Astrocyte of the hippocampus (primary cell): ENCODE measurements around the gene BTLA.
"Not testable (repeated sequence)": the region's sequence is repeated elsewhere in the genome, so short reads cannot be mapped to it uniquely, and the experiment has no call there.

Experiments
- DNase-seq: peaks from one replicate; pipeline ENCODE4 v3.0.0; 2011; ENCODE audit warnings: low read depth, low spot score

BTLA gene

GRCh38 chr3:112446343-112446742 is 52.9 kb downstream of the BTLA start:
- DNase-seq = peak; percentile 69

GRCh38 chr3:112445839-112446238 is 53.4 kb downstream of the BTLA start:
- no peak for DNase-seq

DNA sequence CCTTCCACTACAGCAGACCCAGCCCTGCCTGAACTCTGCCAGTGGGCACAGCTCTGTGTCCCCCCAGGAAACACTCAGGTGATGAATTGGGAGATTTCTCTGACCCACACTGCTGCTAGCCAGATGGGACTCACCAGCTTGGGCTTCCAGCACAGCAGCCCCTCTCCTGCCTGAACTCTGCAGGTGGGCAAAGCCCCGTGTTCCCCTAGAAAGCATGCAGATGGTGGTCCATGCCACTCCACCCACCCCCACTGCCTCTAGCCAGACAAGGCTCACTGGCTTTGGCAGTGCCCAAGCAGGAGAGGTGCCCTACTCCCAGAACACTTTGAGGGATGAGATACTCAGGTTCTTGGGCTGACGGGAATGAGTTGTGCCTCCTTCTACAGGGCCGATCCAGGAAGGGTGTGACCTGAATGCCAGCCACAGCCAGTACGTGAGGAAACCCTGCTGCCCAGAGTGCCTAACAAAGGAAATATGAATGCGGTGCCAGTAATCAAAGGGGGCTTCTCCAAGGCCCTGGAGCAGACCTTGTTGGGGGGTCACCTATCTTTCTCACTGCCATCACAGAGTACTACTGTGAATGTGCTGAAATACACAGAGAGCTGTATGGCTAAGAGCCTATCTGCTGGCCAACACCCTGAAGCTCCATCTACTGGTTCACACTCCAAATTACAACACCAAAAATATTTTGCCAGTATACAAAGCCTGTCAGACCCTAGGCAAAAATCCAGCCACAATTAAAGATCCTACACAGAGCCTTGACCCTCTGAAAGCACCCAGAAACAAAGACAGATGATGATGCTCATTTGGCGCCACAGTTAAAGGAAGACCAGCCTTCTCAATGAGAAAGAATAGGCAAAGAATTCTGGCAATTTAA is 61.9 kb downstream of the BTLA start:
- DNase-seq = peak; percentile 42

DNA sequence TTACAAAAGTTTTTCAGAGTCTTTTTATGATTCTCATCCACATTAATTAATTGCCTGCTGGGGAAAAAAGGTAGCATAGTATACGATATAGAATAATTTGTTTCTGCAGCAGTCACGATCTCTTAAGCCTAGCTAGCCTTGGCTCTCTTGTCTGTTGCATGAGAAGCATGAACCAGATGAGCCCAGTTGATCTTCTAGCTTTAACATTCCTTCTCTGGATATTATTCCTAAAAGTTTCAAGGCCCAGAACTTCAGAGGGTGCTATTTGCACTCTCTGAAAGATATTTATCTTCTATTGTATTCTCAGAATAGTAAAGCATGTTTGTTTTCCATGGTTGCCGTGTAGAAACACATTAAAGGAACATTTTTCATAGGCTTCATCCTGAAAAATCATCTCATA is 69.3 kb downstream of the BTLA start:
- DNase-seq = no peak

- DNase-seq = no peak
These were observed 72.1 kb downstream of the BTLA start for GRCh38 chr3:112427123-112427522.

GRCh38 chr3:112425858-112426750 is 73.2 kb downstream of the BTLA start:
- DNase-seq = no peak

GRCh38 chr3:112425382-112425781 is 73.9 kb downstream of the BTLA start:
- DNase-seq = no peak

GRCh38 chr3:112424394-112424793 is 74.9 kb downstream of the BTLA start:
- DNase-seq = no peak

GRCh38 chr3:112422921-112423320 is 76.4 kb downstream of the BTLA start:
- DNase-seq = not testable (repeated sequence)

DNA sequence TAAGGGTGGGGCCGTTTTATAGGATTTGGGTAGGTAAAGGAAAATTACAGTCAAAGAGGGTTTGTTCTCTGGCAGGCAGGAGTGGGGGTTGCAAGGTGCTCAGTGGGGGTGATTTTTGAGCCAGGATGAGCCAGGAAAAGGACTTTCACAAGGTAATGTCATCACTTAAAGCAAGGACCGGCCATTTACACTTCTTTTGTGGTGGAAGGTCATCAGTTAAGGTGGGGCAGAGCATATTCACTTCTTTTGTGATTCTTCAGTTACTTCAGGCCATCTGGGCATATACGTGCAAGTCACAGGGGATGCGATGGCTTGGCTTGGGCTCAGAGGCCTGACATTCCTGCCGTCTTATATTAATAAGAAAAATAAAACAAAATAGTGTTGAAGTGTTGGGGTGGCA is 80.7 kb downstream of the BTLA start:
- DNase-seq = not testable (repeated sequence)

DNA sequence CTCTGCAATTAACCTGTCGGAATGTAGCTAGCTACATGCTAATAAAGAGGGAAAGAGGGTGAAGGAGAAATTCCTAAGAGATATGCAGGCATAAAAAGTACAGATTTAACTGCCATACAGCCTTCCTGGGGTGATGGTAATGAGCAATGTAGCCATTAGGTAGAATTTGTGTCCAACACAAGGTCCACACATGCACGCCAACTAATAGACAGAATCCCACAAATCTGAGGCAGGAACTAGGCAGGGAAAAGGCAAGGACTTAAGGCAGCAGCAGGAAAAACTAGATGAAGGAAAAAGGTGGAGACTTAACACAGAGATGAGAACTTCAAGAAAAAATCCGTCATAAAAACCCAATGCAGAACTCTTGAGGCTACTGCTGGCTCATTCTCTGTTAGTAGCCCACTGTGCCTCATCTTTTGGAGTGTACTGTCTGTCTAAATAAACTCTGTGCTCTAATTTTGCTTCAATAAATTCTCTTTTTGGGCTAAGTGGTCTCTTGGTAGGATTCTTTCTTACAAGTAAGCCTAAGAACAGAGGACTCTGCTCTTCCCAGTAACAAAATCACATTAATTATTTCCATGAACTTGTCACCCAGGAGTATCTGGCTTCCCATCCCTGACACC is 81.5 kb downstream of the BTLA start:
- DNase-seq = no peak

DNA sequence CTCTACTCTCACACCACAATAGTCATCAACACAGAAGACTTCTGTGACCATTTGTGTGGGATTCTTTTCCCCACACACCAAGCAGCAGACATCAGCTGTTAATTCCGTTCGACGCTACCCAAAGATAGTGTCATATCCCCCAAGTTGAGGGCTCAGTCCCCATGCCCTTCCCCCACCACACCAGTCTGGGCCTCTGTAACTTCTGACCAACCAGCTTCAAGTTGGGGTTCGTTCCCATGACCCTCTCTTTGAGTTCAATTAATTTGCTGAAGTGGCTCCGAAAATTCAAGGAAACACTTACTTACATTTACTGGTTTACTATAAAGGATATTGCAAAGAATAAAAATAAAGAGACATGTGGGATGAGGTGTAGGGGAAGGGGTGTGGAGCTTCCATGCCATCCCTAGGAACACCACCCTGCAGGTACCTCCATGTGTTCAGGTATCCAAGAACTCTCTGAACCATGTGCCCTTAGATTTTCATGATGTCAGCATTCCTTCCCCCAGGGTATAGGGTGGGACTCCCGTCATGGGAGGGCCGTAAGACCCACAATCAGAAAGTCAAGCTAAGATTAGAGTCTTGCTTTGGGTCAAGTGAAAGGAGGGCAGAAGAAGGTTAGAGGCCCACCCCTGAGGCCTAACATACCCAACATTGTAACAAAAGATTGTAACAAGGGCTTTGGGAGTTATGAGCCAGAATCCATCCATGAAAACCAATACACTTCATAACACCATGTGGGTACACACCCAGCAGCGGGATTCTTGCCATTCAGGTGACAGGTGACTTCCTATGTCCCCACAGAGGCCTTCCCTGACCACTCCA is 82.7 kb downstream of the BTLA start:
- DNase-seq = no peak

DNA sequence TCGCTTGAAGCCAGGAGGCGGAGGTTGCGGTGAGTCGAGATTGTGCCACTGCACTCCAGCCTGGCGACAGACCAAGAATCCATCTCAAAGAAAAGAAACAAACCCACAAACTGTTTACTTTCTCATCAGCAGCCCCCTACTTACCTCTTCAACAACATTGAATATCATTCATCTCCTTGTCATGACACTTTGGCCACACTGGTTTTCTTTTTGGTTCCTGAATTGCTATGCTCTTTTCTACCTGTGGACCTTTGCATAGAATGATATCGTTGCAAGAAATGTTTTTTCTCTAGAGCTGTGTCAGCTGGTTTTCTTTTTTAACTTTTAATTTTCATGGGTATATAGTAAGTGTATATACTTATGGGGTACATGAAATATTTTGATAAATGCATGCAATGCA is 83.9 kb downstream of the BTLA start:
- DNase-seq = no peak
